Stomach (tissue), 9 donors: Measurements from ENCODE around the gene TGFBI. TPM values are rescaled to one million over a fixed set of nuclear protein-coding genes. Genes with fewer than 3 reads are reported as not detected.
A peak's percentile ranks its signal among the peaks of the same experiment; 100 is the strongest.

Experiments
- DNase-seq, 2 donors: peaks; one replicate each; pipeline versions ENCODE4 v3.0.0 to v3.0.0-alpha.2; 2013 to 2019
- H3K27ac ChIP-seq, 5 donors: fragments of 200-600 bp in 4 of 5; sonication (generic) in 4 of 5; one replicate each; pipeline ENCODE4 v1.5.1; 2013 to 2019; ENCODE audit warnings: mild to moderate bottlenecking in 1 of 5, moderate library complexity in 1 of 5
- H3K27me3 ChIP-seq, 3 donors: fragments of 200-600 bp; sonication (generic); one replicate each; pipeline ENCODE4 v1.5.1; 2017 to 2019; ENCODE audit warnings: mixed run types in 1 of 3
- H3K36me3 ChIP-seq, 4 donors: fragments of 200-600 bp; sonication (generic); 1 replicate in 3 of 4; 2 replicates in 1 of 4; pipeline ENCODE4 v1.5.1; 2016 to 2019
- H3K4me1 ChIP-seq, 4 donors: fragments of 200-600 bp; sonication (generic); one replicate each; pipeline ENCODE4 v1.5.1; 2016 to 2019
- H3K4me3 ChIP-seq, 4 donors: fragments of 200-600 bp; sonication (generic) in 3 of 4; one replicate each; pipeline ENCODE4 v1.5.1; 2016 to 2019; ENCODE audit warnings: mild to moderate bottlenecking in 1 of 4
- H3K9me3 ChIP-seq, 4 donors: fragments of 200-600 bp; sonication (generic); one replicate each; pipeline ENCODE4 v1.5.1; 2016 to 2019
- EP300 ChIP-seq: sonication (generic); formaldehyde crosslinking; IDR thresholded peaks from one replicate; pipeline ENCODE4 v1.6.1; 2017; ENCODE audit warnings: antibody characterized with exemption
- POLR2A ChIP-seq, 4 donors: fragments of 450-650 bp; IDR thresholded peaks; one replicate each; pipeline ENCODE4 v1.6.1; 2016; ENCODE audit warnings: antibody characterized with exemption in 4 of 4, control low read depth in 2 of 4, mild to moderate bottlenecking in 1 of 4, moderate library complexity in 1 of 4
- POLR2AphosphoS5 ChIP-seq, 3 donors: sonication (generic); formaldehyde crosslinking; IDR thresholded peaks; one replicate each; pipeline ENCODE4 v1.6.1; 2016; ENCODE audit warnings: antibody characterized with exemption in 3 of 3
- WGBS, 5 donors: extraction: QIAGEN DNeasy Blood & Tissue Kit in 3 of 5; methylation state at CpG; one replicate each; pipeline versions ENCODE4 v1.1.5 to v1.1.7; 2013 to 2018; 5-methylcytosine and 5-hydroxymethylcytosine counted together
- intact Hi-C: fragments of 100-400 bp; cut with DNase I; formaldehyde crosslinking; loops from one replicate; pipeline ENCODE4 v1.15.1; 2023; ENCODE audit warnings: low total_unique reads
- polyA plus RNA-seq, 3 donors: library from polyadenylated mRNA; stranded (reverse); fragments of 200-250 nt; gene quantifications; one replicate each; pipeline ENCODE4 v1.2.3, GENCODE V29; 2013
- total RNA-seq, 5 donors: library from RNA; depleted of rRNA; stranded (reverse); fragments of >200 nt; gene quantifications; one replicate each; pipeline versions ENCODE4 v1.1.0 to v1.2.3, GENCODE V29; 2014 to 2016
- TF ChIP-seq, protein P1 (sequence below), 7 experiments: fragments of 450-650 bp in 4 of 7; fragments of 200-600 bp in 3 of 7; sonication (generic) in 3 of 7; IDR thresholded peaks; one replicate each; pipeline ENCODE4 v1.5.1; 2016 to 2019; ENCODE audit warnings: antibody characterized with exemption in 7 of 7, control low read depth in 2 of 7, mild to moderate bottlenecking in 1 of 7
- donor health status: healthy with polysubstance abuse.
- donor health status: Bipolar disorder and iron deficiency.
- donor health status: healthy.

TGFBI gene
- total and polyA plus RNA-seq, 8 donors: 24.5 to 180 (median 62.2) TPM

GRCh38 chr5:136099870-136100269, 71.1 kb downstream of the TGFBI start:
- no peak for DNase-seq
- no peak for TF ChIP-seq EP300
- TF ChIP-seq POLR2A (IDR thresholded peaks at IDR 0.05): no peak
- TF ChIP-seq, protein P1, sequence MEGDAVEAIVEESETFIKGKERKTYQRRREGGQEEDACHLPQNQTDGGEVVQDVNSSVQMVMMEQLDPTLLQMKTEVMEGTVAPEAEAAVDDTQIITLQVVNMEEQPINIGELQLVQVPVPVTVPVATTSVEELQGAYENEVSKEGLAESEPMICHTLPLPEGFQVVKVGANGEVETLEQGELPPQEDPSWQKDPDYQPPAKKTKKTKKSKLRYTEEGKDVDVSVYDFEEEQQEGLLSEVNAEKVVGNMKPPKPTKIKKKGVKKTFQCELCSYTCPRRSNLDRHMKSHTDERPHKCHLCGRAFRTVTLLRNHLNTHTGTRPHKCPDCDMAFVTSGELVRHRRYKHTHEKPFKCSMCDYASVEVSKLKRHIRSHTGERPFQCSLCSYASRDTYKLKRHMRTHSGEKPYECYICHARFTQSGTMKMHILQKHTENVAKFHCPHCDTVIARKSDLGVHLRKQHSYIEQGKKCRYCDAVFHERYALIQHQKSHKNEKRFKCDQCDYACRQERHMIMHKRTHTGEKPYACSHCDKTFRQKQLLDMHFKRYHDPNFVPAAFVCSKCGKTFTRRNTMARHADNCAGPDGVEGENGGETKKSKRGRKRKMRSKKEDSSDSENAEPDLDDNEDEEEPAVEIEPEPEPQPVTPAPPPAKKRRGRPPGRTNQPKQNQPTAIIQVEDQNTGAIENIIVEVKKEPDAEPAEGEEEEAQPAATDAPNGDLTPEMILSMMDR (IDR thresholded peaks at IDR 0.05): no peak
- no peak for TF ChIP-seq POLR2AphosphoS5 (IDR thresholded peaks at IDR 0.05)
- intact Hi-C loops: no loop called here
- Histone ChIP-seq H3K9me3 (no peaks in the 10 kb centered on the region), H3K4me1 (peaks cover 5 to 16% (median 9%) of the 10 kb centered on the region in 4 donors), H3K27me3 (no peaks in the 10 kb centered on the region), H3K4me3 (no peak overlapping the region), H3K27ac (no peak overlapping the region), H3K36me3 (no peaks in the 10 kb centered on the region)
- 64 to 75% (median 66%) methylated on average over 3 of the region's 3 CpGs for WGBS, 5 donors

DNA sequence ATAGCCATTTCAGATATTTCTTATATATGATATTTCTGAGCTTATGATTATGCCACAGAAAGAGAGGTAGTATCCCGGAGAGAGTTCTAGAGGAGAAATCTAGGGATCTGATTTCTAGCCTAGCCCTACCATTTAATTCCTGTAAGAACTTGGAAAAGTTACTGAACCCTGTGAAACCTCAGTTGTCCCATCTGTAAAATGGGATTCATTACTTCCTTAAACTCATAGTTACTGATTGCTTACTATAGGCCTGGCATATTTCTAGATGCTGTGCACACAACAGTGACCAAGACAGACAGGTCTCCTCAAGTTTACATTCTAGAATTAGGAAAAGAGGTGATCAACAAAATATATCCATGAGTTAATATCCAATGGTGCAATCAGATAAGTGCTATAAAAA, 73.1 kb downstream of the TGFBI start:
- no peak overlapping the region for H3K4me3 ChIP-seq
- no peak for DNase-seq
- no peak overlapping the region for H3K27ac ChIP-seq
- TF ChIP-seq EP300: no peak
- TF ChIP-seq POLR2A (IDR thresholded peaks at IDR 0.05): no peak
- no peak for TF ChIP-seq POLR2AphosphoS5 (IDR thresholded peaks at IDR 0.05)
- TF ChIP-seq, protein P1 (IDR thresholded peaks at IDR 0.05): no peak
- H3K27me3 ChIP-seq: no peaks in the 10 kb centered on the region
- H3K4me1 ChIP-seq: peaks cover 5 to 12% (median 7%) of the 10 kb centered on the region in 4 donors
- no peaks in the 10 kb centered on the region for H3K36me3 ChIP-seq
- WGBS, 5 donors: 85 to 100% (median 97%) methylated on average over 1 of the region's 1 CpG
- H3K9me3 ChIP-seq: no peaks in the 10 kb centered on the region
- intact Hi-C loops: no loop called here

- peaks cover 5 to 12% (median 7%) of the 10 kb centered on the region in 4 donors for H3K4me1 ChIP-seq
These were observed 74.3 kb downstream of the TGFBI start for GRCh38 chr5:136103118-136103517.

DNA sequence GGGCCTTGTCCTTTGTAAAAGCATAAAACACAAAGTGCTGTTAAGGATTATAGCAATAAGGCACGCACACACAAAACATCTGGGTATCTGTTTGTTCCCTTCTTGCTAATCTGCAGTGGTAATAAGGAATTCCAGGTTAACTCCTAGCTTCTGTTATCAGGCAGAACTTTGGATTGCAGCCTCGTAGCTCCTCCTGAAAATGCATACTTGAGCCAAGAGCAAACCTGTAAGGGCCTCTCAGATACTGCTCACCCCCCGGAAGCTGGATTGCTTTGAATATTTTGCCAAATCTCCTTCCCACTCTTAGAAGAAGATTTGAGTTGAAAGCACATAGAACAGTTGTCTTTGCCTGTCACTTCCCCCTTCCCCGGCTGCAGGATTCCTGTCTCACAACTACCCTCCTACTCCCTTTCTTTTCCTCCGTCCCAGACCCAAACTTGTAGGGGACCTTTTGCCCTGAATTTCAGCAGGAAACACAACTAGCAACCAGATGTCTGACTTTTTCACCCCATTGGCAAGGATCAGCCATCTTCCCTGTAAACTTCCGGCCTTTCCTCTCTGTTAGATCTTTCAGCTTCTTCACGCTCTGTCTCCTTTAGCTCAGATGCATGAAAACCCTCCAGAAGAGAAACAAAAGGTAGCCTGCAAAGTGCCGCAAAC, 75.6 kb downstream of the TGFBI start:
- TF ChIP-seq EP300: no peak
- no peak for TF ChIP-seq POLR2A (IDR thresholded peaks at IDR 0.05)
- TF ChIP-seq POLR2AphosphoS5 (IDR thresholded peaks at IDR 0.05): no peak
- TF ChIP-seq, protein P1 (IDR thresholded peaks at IDR 0.05): no peak
- no peaks in the 10 kb centered on the region for H3K36me3 ChIP-seq
- H3K4me3 ChIP-seq: no peak overlapping the region
- 36 to 61% (median 48%) methylated on average over 8 of the region's 8 CpGs for WGBS, 5 donors
- intact Hi-C loops: no loop called here
- no peaks in the 10 kb centered on the region for H3K9me3 ChIP-seq
- H3K27ac ChIP-seq: peak overlapping the region in 1 of 5 donors; percentile 5
- no peaks in the 10 kb centered on the region for H3K27me3 ChIP-seq
- peak in 1 of 2 donors; percentile 65 for DNase-seq
- peaks cover 5 to 12% (median 7%) of the 10 kb centered on the region in 4 donors for H3K4me1 ChIP-seq

More at GRCh38 chr5:136103118-136103517, 74.3 kb downstream of the TGFBI start:
- no peaks in the 10 kb centered on the region for H3K27me3 ChIP-seq
- no peak for DNase-seq
- H3K36me3 ChIP-seq: no peaks in the 10 kb centered on the region
- intact Hi-C loops: no loop called here
- no peak overlapping the region for H3K27ac ChIP-seq
- no peak overlapping the region for H3K4me3 ChIP-seq
- TF ChIP-seq EP300: no peak
- TF ChIP-seq POLR2A (IDR thresholded peaks at IDR 0.05): no peak
- TF ChIP-seq, protein P1 (IDR thresholded peaks at IDR 0.05): no peak
- TF ChIP-seq POLR2AphosphoS5 (IDR thresholded peaks at IDR 0.05): no peak
- H3K9me3 ChIP-seq: no peaks in the 10 kb centered on the region
- WGBS, 5 donors: 82 to 100% (median 95%) methylated on average over 1 of the region's 1 CpG
